ENCODE results near the gene ELOVL2.
"Not testable (repeated sequence)": the region's sequence is repeated elsewhere in the genome, so short reads cannot be mapped to it uniquely, and the experiment has no call there.

ELOVL2 gene

GRCh38 chr6:10995114-10995707, 48.9 kb downstream of the ELOVL2 start:
- H3K79me2 ChIP-seq (ENCODE audit: insufficient read depth, low read length), result no peaks in the 10 kb centered on the region
- DNase-seq (no peak), ATAC-seq (ENCODE audit: insufficient read depth, low read depth) (no peak)
- H3K4me3 ChIP-seq (ENCODE audit: low read depth in 1 of 2, low read length in 2 of 2), result no peak overlapping the region
- H3K4me2 ChIP-seq (ENCODE audit: insufficient read depth, low read length), result no peak overlapping the region
- no peak overlapping the region for H3K9ac ChIP-seq (ENCODE audit: low read depth, low read length)
- no peaks in the 10 kb centered on the region for H3K4me1 ChIP-seq (ENCODE audit: insufficient read depth, low read length)
- H3K27me3 ChIP-seq (ENCODE audit: insufficient read depth, low read length, poor library complexity), result peaks cover 4% of the 10 kb centered on the region
- no peak for TF ChIP-seq CTCF (IDR thresholded peaks at IDR 0.05; ENCODE audit: borderline replicate concordance, extremely low read depth, low read length, poor library complexity, severe bottlenecking)
- TF ChIP-seq EZH2 (IDR thresholded peaks at IDR 0.05; ENCODE audit: borderline replicate concordance, low read depth, low read length, severe bottlenecking), result no peak
- no peaks in the 10 kb centered on the region for H4K20me1 ChIP-seq (ENCODE audit: insufficient read depth, low read length)
- H3K9me3 ChIP-seq (ENCODE audit: insufficient read depth, low read length, severe bottlenecking), result no peaks in the 10 kb centered on the region
- no peak overlapping the region for H2AFZ ChIP-seq (ENCODE audit: low read depth, low read length)
- H3K27ac ChIP-seq (ENCODE audit: low read length), result no peak overlapping the region
- no peaks in the 10 kb centered on the region for H3K36me3 ChIP-seq (ENCODE audit: insufficient read depth, low read length)

GRCh38 chr6:10993896-10994295, 50.2 kb downstream of the ELOVL2 start:
- H3K79me2 ChIP-seq (ENCODE audit: insufficient read depth, low read length), result no peaks in the 10 kb centered on the region
- no peaks in the 10 kb centered on the region for H3K36me3 ChIP-seq (ENCODE audit: insufficient read depth, low read length)
- H3K9me3 ChIP-seq (ENCODE audit: insufficient read depth, low read length, severe bottlenecking), result no peaks in the 10 kb centered on the region
- ATAC-seq (ENCODE audit: insufficient read depth, low read depth) (no peak), DNase-seq (no peak)
- no peaks in the 10 kb centered on the region for H4K20me1 ChIP-seq (ENCODE audit: insufficient read depth, low read length)
- no peak overlapping the region for H3K4me3 ChIP-seq (ENCODE audit: low read depth in 1 of 2, low read length in 2 of 2)
- no peak overlapping the region for H3K27ac ChIP-seq (ENCODE audit: low read length)
- H3K4me1 ChIP-seq (ENCODE audit: insufficient read depth, low read length), result no peaks in the 10 kb centered on the region
- H2AFZ ChIP-seq (ENCODE audit: low read depth, low read length), result no peak overlapping the region
- no peak for TF ChIP-seq EZH2 (IDR thresholded peaks at IDR 0.05; ENCODE audit: borderline replicate concordance, low read depth, low read length, severe bottlenecking)
- H3K4me2 ChIP-seq (ENCODE audit: insufficient read depth, low read length), result no peak overlapping the region
- H3K9ac ChIP-seq (ENCODE audit: low read depth, low read length), result no peak overlapping the region
- H3K27me3 ChIP-seq (ENCODE audit: insufficient read depth, low read length, poor library complexity), result peaks cover 4% of the 10 kb centered on the region

- Histone ChIP-seq H3K27me3 (ENCODE audit: insufficient read depth, low read length, poor library complexity) (peaks cover 4% of the 10 kb centered on the region), H3K36me3 (ENCODE audit: insufficient read depth, low read length) (no peaks in the 10 kb centered on the region), H3K4me1 (ENCODE audit: insufficient read depth, low read length) (no peaks in the 10 kb centered on the region), H2AFZ (ENCODE audit: low read depth, low read length) (no peak overlapping the region), H3K9ac (ENCODE audit: low read depth, low read length) (no peak overlapping the region), H3K27ac (ENCODE audit: low read length) (no peak overlapping the region), H3K79me2 (ENCODE audit: insufficient read depth, low read length) (no peaks in the 10 kb centered on the region), H3K9me3 (ENCODE audit: insufficient read depth, low read length, severe bottlenecking) (no peaks in the 10 kb centered on the region), H3K4me3 (ENCODE audit: low read depth in 1 of 2, low read length in 2 of 2) (no peak overlapping the region), H3K4me2 (ENCODE audit: insufficient read depth, low read length) (no peak overlapping the region), H4K20me1 (ENCODE audit: insufficient read depth, low read length) (no peaks in the 10 kb centered on the region)
- ATAC-seq (ENCODE audit: insufficient read depth, low read depth) (no peak), DNase-seq (no peak)
- TF ChIP-seq EZH2 (IDR thresholded peaks at IDR 0.05; ENCODE audit: borderline replicate concordance, low read depth, low read length, severe bottlenecking), result no peak
Observed at GRCh38 chr6:10991115-10991514, 53.0 kb downstream of the ELOVL2 start.

GRCh38 chr6:10989587-10989986, 54.5 kb downstream of the ELOVL2 start:
- Histone ChIP-seq H3K4me1 (ENCODE audit: insufficient read depth, low read length) (no peaks in the 10 kb centered on the region), H3K4me2 (ENCODE audit: insufficient read depth, low read length) (no peak overlapping the region), H3K9ac (ENCODE audit: low read depth, low read length) (no peak overlapping the region), H3K4me3 (ENCODE audit: low read depth in 1 of 2, low read length in 2 of 2) (no peak overlapping the region), H4K20me1 (ENCODE audit: insufficient read depth, low read length) (no peaks in the 10 kb centered on the region), H3K9me3 (ENCODE audit: insufficient read depth, low read length, severe bottlenecking) (no peaks in the 10 kb centered on the region), H3K27me3 (ENCODE audit: insufficient read depth, low read length, poor library complexity) (peaks cover 4% of the 10 kb centered on the region), H3K79me2 (ENCODE audit: insufficient read depth, low read length) (no peaks in the 10 kb centered on the region), H2AFZ (ENCODE audit: low read depth, low read length) (no peak overlapping the region), H3K27ac (ENCODE audit: low read length) (no peak overlapping the region), H3K36me3 (ENCODE audit: insufficient read depth, low read length) (no peaks in the 10 kb centered on the region)
- TF ChIP-seq EZH2 (IDR thresholded peaks at IDR 0.05; ENCODE audit: borderline replicate concordance, low read depth, low read length, severe bottlenecking) (no peak), CTCF (IDR thresholded peaks at IDR 0.05; ENCODE audit: borderline replicate concordance, extremely low read depth, low read length, poor library complexity, severe bottlenecking) (no peak)
- no peak for ATAC-seq (ENCODE audit: insufficient read depth, low read depth)
- no peak for DNase-seq

- ATAC-seq (ENCODE audit: insufficient read depth, low read depth); H3K4me3 ChIP-seq (ENCODE audit: low read depth in 1 of 2, low read length in 2 of 2); H3K4me1 ChIP-seq (ENCODE audit: insufficient read depth, low read length); H3K36me3 ChIP-seq (ENCODE audit: insufficient read depth, low read length); H3K9me3 ChIP-seq (ENCODE audit: insufficient read depth, low read length, severe bottlenecking); H3K9ac ChIP-seq (ENCODE audit: low read depth, low read length); H2AFZ ChIP-seq (ENCODE audit: low read depth, low read length); H4K20me1 ChIP-seq (ENCODE audit: insufficient read depth, low read length); H3K79me2 ChIP-seq (ENCODE audit: insufficient read depth, low read length); DNase-seq; H3K27me3 ChIP-seq (ENCODE audit: insufficient read depth, low read length, poor library complexity); H3K27ac ChIP-seq (ENCODE audit: low read length); H3K4me2 ChIP-seq (ENCODE audit: insufficient read depth, low read length): not testable (repeated sequence)
Observed at GRCh38 chr6:10984959-10985358, 59.1 kb downstream of the ELOVL2 start.

All from DND-41 (cell line).